DMS 273 (cell line): ENCODE data around the gene AGPS.
"Not testable (repeated sequence)": the region's sequence is repeated elsewhere in the genome, so short reads cannot be mapped to it uniquely, and the experiment has no call there.

Experiments
- DNase-seq: peaks from one replicate; lab custom pipeline; 2025; ENCODE audit not compliant: unreplicated experiment; lab: John Stamatoyannopoulos, UW

AGPS gene

DNA sequence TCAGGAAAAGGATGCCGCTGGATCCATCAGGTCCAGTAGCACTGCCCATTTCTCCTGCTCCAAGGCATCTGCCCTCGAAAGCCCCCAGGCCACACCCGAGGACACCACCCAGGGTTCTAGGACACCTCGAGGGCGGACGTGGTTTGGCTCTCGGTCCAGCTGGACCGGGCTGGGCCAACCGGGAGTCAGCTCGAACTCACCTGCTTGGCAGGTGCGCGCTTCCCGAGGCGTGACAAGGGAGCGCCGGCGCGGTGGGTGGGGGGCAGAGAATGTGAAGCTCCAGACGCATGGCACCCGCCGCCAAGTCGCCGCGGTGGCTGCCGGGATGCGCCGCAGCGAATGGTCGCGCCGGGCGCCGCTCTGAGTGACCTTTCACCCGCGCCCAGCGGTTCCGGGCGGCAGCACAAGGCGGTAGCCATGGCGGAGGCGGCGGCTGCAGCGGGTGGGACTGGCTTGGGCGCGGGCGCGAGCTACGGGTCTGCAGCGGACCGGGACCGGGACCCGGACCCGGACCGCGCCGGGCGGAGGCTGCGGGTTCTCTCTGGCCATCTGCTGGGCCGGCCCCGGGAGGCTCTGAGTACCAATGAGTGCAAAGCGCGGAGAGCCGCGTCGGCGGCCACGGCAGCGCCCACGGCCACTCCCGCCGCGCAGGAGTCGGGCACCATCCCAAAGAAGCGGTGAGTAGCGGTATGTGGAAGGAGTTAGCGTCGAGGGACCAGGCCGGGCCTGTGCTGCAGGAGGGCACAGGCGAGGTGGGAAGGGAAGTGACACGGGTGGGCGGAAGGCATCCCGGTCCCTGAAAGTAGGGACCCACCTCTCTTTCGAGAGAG is at the start of gene AGPS:
Gene AGPS (plus strand): TSS at position 401 of the 830 bp plus-strand sequence. CDS start 17 bp downstream, at position 418.
- peak; percentile 82 for DNase-seq

DNA sequence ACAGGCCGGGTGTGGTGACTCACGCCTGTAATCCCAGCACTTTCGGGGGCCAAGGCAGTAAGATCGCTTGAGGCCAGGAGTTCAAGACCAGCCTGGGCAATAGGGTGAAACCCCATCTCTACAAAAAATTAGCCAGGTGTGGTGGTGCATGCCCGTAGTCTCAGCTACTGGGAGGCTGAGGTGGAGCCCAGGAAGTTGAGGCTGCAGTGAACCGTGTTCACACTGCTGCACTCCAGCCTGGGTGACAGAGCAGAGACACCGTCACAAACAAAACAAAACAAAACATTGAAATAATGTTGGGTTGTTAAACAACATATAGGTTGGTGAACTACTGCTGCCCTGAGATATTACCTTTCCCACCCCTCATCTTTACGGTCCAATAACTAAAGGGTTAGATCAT is 48.8 kb upstream of the AGPS start:
- no peak for DNase-seq

- DNase-seq, result no peak
Observed at GRCh38 chr2:177344316-177344715, 48.3 kb upstream of the AGPS start.

GRCh38 chr2:177346192-177346591 is 46.4 kb upstream of the AGPS start:
- no peak for DNase-seq

GRCh38 chr2:177347570-177347969 is 45.0 kb upstream of the AGPS start:
- DNase-seq, result no peak

- no peak for DNase-seq
Observed at GRCh38 chr2:177348118-177348654, 44.4 kb upstream of the AGPS start.

- no peak for DNase-seq
Observed at GRCh38 chr2:177348733-177349693, 43.6 kb upstream of the AGPS start.

DNA sequence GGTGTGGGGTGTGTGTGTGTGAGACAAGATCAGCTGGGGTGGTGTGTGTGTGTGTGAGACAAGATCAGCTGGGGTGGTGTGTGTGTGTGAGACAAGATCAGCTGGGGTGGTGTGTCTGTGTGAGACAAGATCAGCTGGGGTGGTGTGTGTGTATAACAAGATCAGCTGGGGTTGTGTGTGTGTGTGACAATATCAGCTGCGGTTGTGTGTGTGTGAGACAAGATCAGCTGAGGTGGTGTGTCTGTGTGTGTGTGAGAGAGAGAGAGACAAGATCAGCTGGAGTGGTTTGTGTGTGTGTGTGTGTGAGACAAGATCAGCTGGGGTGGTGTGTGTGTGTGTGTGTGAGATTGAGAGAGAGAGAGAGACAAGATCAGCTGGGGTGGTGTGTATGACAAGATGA is 41.9 kb upstream of the AGPS start:
- not testable (repeated sequence) for DNase-seq

DNA sequence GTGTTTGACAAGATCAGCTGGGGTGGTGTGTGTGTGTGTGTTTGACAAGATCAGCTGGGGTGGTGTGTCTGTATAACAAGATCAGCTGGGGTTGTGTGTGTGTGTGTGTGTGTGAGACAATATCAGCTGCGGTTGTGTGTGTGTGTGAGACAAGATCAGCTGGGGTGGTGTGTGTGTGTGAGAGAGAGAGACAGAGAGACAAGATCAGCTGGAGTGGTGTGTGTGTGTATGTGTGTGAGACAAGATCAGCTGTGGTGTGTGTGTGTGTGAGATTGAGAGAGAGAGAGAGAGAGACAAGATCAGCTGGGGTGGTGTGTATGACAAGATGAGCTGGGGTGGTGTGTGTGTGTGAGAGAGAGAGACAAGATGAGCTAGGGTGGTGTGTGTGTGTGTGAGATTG is 41.5 kb upstream of the AGPS start:
- DNase-seq, result not testable (repeated sequence)

DNA sequence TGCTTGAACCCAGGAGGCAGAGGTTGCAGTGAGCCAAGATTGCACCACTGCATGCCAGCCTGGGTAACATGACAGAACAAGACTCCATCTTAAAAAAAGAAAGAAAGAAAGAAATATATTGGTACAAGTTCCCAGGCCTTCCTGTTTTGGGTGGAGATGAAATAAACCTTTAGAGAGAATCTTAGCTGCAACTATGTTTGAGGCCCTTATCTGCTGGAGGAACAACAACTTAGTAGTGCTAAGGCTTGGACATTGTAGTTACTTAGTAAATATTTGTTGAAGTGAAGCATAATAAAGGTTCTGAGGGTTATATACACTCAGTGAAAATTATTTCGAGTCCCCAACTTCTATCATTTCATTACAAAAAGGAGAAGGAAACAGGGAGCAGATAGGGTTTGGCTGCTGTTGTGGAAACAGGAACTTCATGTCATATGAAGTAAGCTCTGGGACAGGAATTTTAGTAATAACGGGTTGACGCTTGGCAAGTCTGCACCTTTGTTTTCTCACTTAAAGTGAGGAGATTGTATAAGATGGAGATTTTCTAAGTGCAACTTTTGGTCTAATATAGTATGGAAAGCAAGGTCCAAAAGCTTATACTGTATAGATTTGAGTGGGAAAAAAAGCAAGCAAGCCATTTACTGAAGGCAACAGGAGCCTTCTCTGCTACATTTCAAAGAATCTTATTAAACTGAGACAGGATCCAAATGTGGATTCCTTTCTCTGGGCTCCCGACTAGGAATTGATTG is 40.0 kb upstream of the AGPS start:
- no peak for DNase-seq

DNA sequence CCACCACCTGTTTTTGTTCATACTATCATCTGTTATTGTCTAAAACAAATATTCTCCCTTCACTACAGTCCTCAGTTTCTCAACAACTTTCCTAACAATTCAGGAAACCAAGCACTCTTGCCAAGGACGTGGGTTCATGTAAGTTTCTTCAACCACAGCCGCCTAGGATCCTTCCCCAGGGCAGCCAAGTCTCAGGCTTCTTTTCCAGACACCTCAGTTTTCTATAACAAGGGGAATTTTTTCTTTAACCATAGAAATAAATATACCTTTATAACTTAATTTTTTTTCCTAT is 39.4 kb upstream of the AGPS start:
- DNase-seq, result no peak

- DNase-seq, result not testable (repeated sequence)
Observed at GRCh38 chr2:177354541-177354940, 38.0 kb upstream of the AGPS start.

DNA sequence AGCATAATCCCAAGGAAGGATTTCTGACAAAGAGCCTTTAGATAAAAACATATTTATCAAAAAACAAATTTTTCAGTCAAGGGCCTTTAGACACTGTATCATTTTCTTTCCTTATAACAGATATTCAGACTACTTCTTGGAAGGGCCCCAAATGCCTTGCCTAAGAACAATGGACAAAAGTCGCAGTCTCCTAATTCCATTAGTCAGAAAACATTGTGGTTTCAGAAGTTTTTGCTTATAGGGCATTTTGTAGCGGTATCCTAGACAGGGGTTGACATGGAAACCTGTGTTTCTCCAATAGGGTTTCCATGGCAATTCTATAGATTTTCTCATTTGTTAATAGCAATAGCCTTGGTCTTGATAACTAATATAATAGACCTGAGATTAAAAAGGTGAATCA is 36.7 kb upstream of the AGPS start:
- no peak for DNase-seq

DNA sequence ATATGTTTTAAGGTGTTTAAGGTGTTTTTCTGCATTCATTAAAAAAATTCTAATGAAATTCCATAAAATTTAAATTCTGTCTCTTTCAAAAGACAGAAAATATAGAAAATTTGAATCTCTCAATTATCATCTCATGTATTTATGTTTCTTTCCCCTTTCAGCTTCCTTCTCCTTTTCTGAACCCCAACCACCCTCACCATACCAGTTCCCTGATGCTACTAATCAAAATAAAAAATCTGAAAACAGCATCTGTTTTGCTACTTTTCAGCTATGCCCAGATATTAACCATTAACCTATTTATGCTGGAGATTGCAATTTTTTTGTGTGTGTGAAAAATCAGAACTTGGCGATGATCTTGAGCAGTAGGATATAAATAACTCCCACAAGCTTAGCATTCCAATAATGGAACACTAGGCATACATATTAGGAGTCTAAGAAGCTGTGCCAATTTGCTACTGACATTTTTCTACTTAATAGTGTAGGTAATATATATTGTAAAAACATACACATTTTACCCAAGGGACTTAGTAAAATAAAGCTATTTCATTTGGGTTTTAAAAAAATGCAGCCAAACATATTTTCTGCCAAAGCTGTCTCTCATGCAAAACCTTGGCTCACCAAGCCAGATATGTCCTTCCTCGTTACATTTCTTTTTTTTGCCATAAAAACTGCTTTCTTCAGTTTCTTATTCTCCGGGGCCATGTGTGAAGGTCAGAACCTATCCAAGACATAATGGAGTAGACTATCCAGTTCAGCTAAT is 32.6 kb upstream of the AGPS start:
- no peak for DNase-seq

- DNase-seq, result no peak
Observed at GRCh38 chr2:177362499-177362898, 30.1 kb upstream of the AGPS start.

DNA sequence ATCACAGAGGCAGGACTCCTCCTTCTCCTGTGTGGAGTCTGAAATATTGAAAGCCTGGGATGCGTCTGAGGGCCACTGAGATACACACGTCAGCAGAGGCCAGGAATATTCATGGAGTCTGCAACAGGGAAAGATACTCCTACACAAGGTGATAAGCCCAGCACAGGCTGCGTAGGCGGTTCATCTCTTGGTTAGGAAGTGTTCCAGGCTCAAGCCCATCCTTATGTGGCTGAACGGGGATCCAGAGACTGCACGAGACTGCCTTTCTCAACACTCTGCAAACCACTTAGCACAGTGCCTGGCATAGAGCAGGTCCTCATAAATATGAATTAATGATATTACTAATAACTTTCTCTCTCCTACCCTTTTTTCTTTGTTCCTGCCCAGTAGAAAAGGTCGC is 29.2 kb upstream of the AGPS start:
- DNase-seq, result no peak

- not testable (repeated sequence) for DNase-seq
Observed at GRCh38 chr2:177365764-177366163, 26.8 kb upstream of the AGPS start.

- DNase-seq, result not testable (repeated sequence)
Observed at GRCh38 chr2:177368023-177368422, 24.6 kb upstream of the AGPS start.

DNA sequence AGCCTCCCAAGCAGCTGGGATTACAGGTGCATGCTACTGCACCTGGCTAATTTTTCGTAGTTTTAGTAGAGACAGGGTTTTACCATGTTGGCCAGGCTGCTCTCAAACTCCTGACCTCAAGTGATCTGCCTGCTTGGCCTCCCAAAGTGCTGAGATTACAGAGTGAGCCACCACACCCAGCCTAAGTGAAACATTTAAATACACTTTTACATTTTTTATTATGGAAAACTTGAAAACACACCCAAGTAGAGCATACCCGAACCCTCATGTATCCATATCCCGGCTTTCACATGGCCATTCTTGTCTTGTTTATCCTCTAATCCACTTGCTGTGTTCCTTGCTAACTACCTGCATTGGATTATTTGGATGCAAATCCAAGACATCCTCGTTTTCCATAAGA is 13.2 kb upstream of the AGPS start:
- no peak for DNase-seq

DNA sequence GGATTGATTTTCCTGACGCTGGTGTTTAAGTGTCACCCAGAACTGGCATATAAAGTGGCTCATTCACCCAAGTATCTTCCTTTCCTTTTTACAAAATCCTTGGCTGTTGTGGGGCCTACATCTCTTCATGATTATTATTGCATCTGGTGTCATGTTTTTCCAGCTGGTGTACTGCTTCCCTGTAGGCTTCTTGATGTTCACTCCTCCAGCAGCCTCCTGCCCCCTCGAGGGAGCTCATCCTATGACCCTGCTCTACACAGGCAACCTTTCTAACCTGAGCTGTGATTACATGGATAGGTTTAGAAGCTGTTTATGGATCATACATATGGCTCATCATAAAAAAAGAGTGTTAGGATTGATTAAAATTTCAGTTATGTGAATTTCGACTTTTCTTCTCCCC is 12.4 kb upstream of the AGPS start:
- DNase-seq, result no peak
